Measurements from ENCODE around the gene PLA2G4A. TPM values are rescaled to one million over a fixed set of nuclear protein-coding genes. Genes with fewer than 3 reads are reported as not detected.

Gene PLA2G4A
- total RNA-seq, 1 experiment from 2014 or later = 8.6 TPM

- intact Hi-C loops (cut with micrococcal nuclease) = no loop called here
- Histone ChIP-seq H3K9ac (ENCODE audit: low read length) (no peak overlapping the region), H3K79me2 (ENCODE audit: insufficient read depth, low read length) (no peaks in the 10 kb centered on the region), H3K27ac (ENCODE audit: low read depth, low read length) (no peak overlapping the region), H4K20me1 (ENCODE audit: insufficient read depth) (no peaks in the 10 kb centered on the region), H2AFZ (ENCODE audit: low read depth, low read length, poor library complexity, severe bottlenecking) (no peak overlapping the region), H3K36me3 (ENCODE audit: control insufficient read depth in 1 of 2, insufficient read depth in 2 of 2, low read length in 2 of 2) (no peaks in the 10 kb centered on the region), H3K9me3 (ENCODE audit: control insufficient read depth in 1 of 2, insufficient read depth in 1 of 2, low read depth in 1 of 2, low read length in 2 of 2) (no peaks in the 10 kb centered on the region), H3K4me2 (ENCODE audit: low read length) (no peak overlapping the region), H3K9me2 (ENCODE audit: insufficient read depth) (no peaks in the 10 kb centered on the region), H3K4me3 (replicated peaks in 1 of 2; ENCODE audit: low read depth in 1 of 2, low read length in 2 of 2) (no peak overlapping the region), H3K4me1 (ENCODE audit: control insufficient read depth in 1 of 2, insufficient read depth in 2 of 2, low read length in 2 of 2) (no peaks in the 10 kb centered on the region), H3K27me3 (ENCODE audit: insufficient read depth, low read length) (no peaks in the 10 kb centered on the region)
- RAD21 ChIA-PET (ENCODE audit: low non-redundant PET in 1 of 2, low total read pairs in 2 of 2, uncharacterized antibody in 2 of 2, unreplicated experiment in 2 of 2) = no interaction called here
- DNase-seq (ENCODE audit: low read depth, low spot score) (no peak), ATAC-seq (no peak; the same call in 1 of the 2 replicates)
- TF ChIP-seq EZH2 (IDR thresholded peaks at IDR 0.05) (no peak), CEBPB (IDR thresholded peaks at IDR 0.05; ENCODE audit: low read depth) (no peak), ATF3 (IDR thresholded peaks at IDR 0.05) (no peak), RAD21 (IDR thresholded peaks at IDR 0.05; ENCODE audit: low read depth) (no peak)
- no TSS peak for BruUV-seq (replicated peaks)
- POLR2A ChIA-PET = no interaction called here
- CTCF ChIA-PET = no interaction called here
These were observed 198.5 kb downstream of the PLA2G4A start for GRCh38 chr1:187027253-187027652.

- no peaks in the 10 kb centered on the region for H3K79me2 ChIP-seq (ENCODE audit: insufficient read depth, low read length)
These were observed 203.7 kb downstream of the PLA2G4A start for GRCh38 chr1:187032316-187032981.

More at GRCh38 chr1:187032316-187032981, 203.7 kb downstream of the PLA2G4A start:
- H3K4me3 ChIP-seq (replicated peaks in 1 of 2; ENCODE audit: low read depth in 1 of 2, low read length in 2 of 2) = no peak overlapping the region
- H2AFZ ChIP-seq (ENCODE audit: low read depth, low read length, poor library complexity, severe bottlenecking) = no peak overlapping the region
- intact Hi-C loops (cut with micrococcal nuclease) = no loop called here
- H3K27ac ChIP-seq (ENCODE audit: low read depth, low read length) = no peak overlapping the region
- H3K27me3 ChIP-seq (ENCODE audit: insufficient read depth, low read length) = no peaks in the 10 kb centered on the region
- TF ChIP-seq REST (IDR thresholded peaks at IDR 0.05; ENCODE audit: low read depth) = no peak
- TF ChIP-seq ZFX (IDR thresholded peaks at IDR 0.05) = no peak
- TF ChIP-seq POLR2AphosphoS5 (IDR thresholded peaks at IDR 0.05; ENCODE audit: low read depth, low read length) = no peak
- TF ChIP-seq POLR2A (IDR thresholded peaks at IDR 0.05; ENCODE audit: borderline replicate concordance, extremely low read depth, insufficient read depth, insufficient read length) = no peak
- TF ChIP-seq SP1 (IDR thresholded peaks at IDR 0.05; ENCODE audit: low read depth) = no peak
- TF ChIP-seq ZNF274 (IDR thresholded peaks at IDR 0.05; ENCODE audit: low read depth, low read length) = no peak
- TF ChIP-seq FOSL1 (IDR thresholded peaks at IDR 0.05; ENCODE audit: low read depth) = no peak
- TF ChIP-seq EZH2 (IDR thresholded peaks at IDR 0.05) = no peak
- no peak for TF ChIP-seq ZBTB33 (IDR thresholded peaks at IDR 0.05; ENCODE audit: extremely low read depth, insufficient replicate concordance, low read length)
- no peak for TF ChIP-seq JUND (IDR thresholded peaks at IDR 0.05)
- TF ChIP-seq RAD21 (IDR thresholded peaks at IDR 0.05; ENCODE audit: low read depth) = no peak
- no peak for TF ChIP-seq SRF (IDR thresholded peaks at IDR 0.05; ENCODE audit: low read depth)
- no peak for TF ChIP-seq EZH2phosphoT487 (IDR thresholded peaks at IDR 0.05; ENCODE audit: borderline replicate concordance)
- no peak for TF ChIP-seq MAX (IDR thresholded peaks at IDR 0.05)
- ATAC-seq (no peak), DNase-seq (ENCODE audit: low read depth, low spot score) (no peak)
- no peaks in the 10 kb centered on the region for H3K9me2 ChIP-seq (ENCODE audit: insufficient read depth)
- BruUV-seq (replicated peaks) = no TSS peak
- no peaks in the 10 kb centered on the region for H3K4me1 ChIP-seq (ENCODE audit: control insufficient read depth in 1 of 2, insufficient read depth in 2 of 2, low read length in 2 of 2)
- H3K9ac ChIP-seq (ENCODE audit: low read length) = no peak overlapping the region
- RAD21 ChIA-PET (ENCODE audit: low non-redundant PET in 1 of 2, low total read pairs in 2 of 2, uncharacterized antibody in 2 of 2, unreplicated experiment in 2 of 2) = no interaction called here
- no peak overlapping the region for H3K4me2 ChIP-seq (ENCODE audit: low read length)
- CTCF ChIA-PET = no interaction called here
- H3K36me3 ChIP-seq (ENCODE audit: control insufficient read depth in 1 of 2, insufficient read depth in 2 of 2, low read length in 2 of 2) = no peaks in the 10 kb centered on the region
- no peaks in the 10 kb centered on the region for H3K9me3 ChIP-seq (ENCODE audit: control insufficient read depth in 1 of 2, insufficient read depth in 1 of 2, low read depth in 1 of 2, low read length in 2 of 2)
- POLR2A ChIA-PET = no interaction called here
- H4K20me1 ChIP-seq (ENCODE audit: insufficient read depth) = no peaks in the 10 kb centered on the region
